GM21619 (cell line): ENCODE results near the gene HEXB.
"Not testable (repeated sequence)": the region's sequence is repeated elsewhere in the genome, so short reads cannot be mapped to it uniquely, and the experiment has no call there.

ENCODE experiments used
- ATAC-seq: cut with Tn5 transposase; IDR thresholded peaks from one replicate; pipeline ENCODE4 v1.9.1; 2021; ENCODE audit not compliant: unreplicated experiment

The HEXB gene

DNA sequence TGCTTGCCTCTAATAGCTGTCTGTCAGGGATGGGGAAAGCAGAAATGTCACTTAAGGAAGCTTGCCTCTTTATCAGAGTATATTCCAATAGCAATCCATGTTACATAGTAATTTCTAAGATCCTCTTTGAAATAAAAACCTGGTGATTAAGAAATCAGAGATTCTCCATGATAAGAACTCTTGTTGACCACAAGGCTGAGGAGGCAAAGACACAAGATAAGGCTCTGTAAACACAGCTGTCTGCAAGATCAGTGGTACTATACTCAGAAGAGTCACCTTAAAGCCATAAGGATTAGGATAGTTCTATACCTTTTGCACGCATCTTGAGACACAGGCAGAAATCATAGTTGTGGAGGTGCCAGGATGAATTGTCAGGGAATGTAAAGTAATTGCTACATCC lies 40.3 kb downstream of the HEXB start:
- no peak for ATAC-seq

DNA sequence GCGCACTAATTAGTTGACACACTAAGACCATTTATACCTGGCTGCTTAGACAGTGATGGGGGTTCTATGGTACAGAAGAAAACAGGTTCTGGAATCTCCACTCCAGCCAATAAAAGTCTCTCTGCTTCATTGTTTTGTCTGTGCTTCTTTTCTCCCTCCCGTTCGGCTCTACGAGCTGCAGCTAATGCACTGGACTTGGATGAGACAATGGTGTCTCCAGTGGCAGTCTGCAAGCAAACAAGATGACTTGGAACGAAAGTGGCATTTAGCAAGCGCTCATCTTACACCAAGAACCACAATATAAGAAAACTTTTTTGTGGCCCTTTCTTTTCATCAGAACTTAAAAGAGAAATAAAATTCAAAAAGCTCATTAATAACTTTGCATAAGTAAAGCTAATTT lies 51.7 kb downstream of the HEXB start:
- ATAC-seq, result no peak

- ATAC-seq, result no peak
These were observed 53.4 kb downstream of the HEXB start for GRCh38 chr5:74738406-74738805.

- ATAC-seq, result not testable (repeated sequence)
These were observed 63.7 kb downstream of the HEXB start for GRCh38 chr5:74748742-74749141.

DNA sequence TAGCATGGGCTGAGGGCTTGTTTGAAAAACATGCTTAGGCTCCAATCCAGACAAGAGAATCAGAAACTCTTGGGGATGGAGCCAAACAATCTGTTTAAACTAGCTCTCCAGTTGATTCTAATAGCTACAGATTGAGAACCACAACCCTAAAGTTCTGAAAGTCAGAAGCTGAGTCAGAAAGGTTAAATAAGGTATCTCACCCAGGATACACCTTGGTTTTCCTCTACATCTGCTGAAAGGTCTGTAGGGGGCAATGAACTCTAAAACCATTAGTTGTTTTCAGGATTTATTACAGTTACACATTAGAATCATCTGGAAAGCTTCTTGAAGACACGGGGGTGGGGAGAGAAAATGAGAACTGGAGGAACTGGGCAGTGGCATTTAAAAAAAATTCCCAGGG lies 76.2 kb downstream of the HEXB start:
- no peak for ATAC-seq

DNA sequence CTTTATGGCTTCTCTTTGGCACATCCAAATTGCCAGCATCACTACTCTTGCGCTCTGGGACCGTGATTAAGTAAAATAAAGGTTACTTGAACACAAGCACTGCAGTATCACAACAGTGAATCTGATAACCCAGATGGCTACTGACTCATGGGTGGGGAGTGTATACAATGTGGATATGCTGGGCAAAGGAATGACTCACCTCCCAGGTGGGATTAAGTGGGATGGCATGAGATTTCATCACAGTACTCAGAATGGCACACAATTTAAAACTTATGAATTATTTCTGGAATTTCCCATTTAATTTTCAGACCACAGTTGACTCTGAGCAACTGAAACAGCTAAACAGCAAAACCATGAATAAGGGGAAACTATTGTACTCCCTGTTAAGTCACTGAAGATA lies 77.6 kb downstream of the HEXB start:
- ATAC-seq, result no peak

- ATAC-seq, result no peak
These were observed 78.5 kb downstream of the HEXB start for GRCh38 chr5:74763504-74763903.

DNA sequence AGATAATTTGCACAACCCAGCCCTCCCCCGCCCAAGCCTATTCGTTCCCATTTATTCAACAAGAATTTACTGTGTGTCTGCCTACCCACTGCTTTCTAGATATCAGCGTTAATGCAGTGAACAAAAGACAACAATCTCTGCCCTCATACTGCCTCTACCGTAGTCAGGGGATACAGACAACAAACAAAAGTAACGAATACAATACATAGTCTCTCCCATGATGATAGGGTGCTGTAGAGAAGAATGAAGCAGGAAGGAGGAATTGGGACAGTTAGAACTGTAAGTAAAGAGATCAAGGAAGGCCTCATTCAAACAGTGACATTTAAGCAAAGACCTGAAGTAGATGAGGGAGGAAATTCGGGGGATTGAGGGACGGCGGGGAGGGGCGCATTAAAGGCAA lies 80.2 kb downstream of the HEXB start:
- no peak for ATAC-seq

DNA sequence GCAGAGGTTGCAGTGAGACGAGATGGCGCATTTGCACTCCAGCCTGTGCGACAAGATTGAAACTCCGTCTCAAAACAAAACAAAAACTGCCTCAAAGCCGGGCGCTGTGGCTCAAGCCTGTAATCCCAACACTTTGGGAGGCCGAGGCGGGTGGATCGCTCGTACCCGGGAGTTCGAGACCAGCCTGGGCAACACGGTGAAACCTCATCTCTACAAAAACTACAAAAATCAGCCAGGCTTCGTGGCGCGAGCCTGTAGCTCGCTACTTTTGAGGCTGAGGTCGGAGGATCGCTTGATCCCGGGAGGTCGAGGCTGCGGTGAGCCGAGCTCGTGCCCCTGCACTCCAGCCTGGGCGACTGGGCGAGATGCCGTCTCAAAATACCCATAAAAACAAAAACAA lies 80.9 kb downstream of the HEXB start:
- no peak for ATAC-seq

- peak; percentile 34 for ATAC-seq
These were observed 81.4 kb downstream of the HEXB start for GRCh38 chr5:74766418-74766848.

DNA sequence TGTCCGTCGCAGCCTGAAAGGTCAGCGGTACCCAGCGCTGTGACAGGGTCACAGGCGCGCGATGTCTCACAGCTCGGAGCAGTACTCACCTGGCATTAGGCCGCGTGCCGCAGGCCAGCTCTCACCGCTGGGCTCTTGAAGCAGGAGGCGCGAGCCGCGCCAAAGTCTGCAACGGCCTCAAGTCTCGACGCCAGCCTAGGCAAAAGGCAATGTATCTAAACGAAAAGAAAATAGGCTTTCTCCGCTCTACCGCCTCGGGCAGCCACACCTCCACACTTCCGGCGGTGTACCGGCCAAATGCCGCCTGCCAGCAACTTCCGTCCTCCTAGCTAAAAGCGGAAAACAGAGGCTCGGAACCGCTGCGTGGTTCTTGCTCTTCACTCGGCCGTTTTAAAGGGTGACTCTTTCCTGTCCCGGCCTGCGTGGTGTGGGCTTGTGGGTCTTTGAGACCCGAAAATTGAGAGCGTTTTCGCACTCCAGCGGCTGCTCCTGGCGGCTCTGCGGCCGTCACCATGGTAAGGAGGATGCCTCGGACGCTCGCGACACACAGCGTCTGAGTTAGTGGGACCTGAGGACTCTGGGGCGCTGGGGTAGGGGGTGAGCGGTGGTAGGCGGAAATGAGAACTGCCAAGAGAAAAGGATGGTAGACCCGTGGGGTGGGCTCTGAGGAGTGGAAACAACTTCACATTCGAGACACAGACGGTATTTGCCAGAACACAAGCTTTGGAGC lies 82.0 kb downstream of the HEXB start, which contains the start of the genes GFM2 and NSA2:
Gene GFM2, minus strand, starts transcription at position 269 of the 730 bp plus-strand sequence. CDS start 3,375 bp downstream, outside the sequence.
Gene NSA2, plus strand, starts transcription at position 401 of the 730 bp plus-strand sequence. Its CDS starts 112 bp downstream, at position 513.
- ATAC-seq, result peak; percentile 86

- peak; percentile 13 for ATAC-seq
These were observed 82.5 kb downstream of the HEXB start for GRCh38 chr5:74767579-74767913.
